PFSK-1 (cell line): Measurements from ENCODE around the gene LOXL1.

ENCODE experiments used
- FOXP2 ChIP-seq: optimal IDR thresholded peaks from 2 replicates; pipeline ENCODE3; 2011; ENCODE audit warnings: borderline replicate concordance, control low read depth, inconsistent platforms; ENCODE audit not compliant: insufficient read depth; ENCODE audit errors: extremely low read length, extremely low read depth
- REST ChIP-seq, 2 experiments: IDR thresholded peaks; 2 replicates each; pipeline versions ENCODE4 v1.6.1 to v1.8.0; 2011 to 2012; ENCODE audit warnings: low read depth in 2 of 2, low read length in 2 of 2, control low read depth in 1 of 2, inconsistent platforms in 1 of 2, mild to moderate bottlenecking in 1 of 2, moderate library complexity in 1 of 2; ENCODE audit not compliant: insufficient read depth in 1 of 2
- SIN3A ChIP-seq: IDR thresholded peaks from 2 replicates; pipeline ENCODE4 v1.6.1; 2012; ENCODE audit warnings: mild to moderate bottlenecking, low read length, moderate library complexity, borderline replicate concordance; ENCODE audit not compliant: insufficient read depth
- TAF1 ChIP-seq: IDR thresholded peaks from 2 replicates; pipeline ENCODE4 v1.6.1; 2012; ENCODE audit warnings: low read length, control low read depth, borderline replicate concordance; ENCODE audit not compliant: insufficient read depth

- TF ChIP-seq TAF1 (no peak), REST (IDR thresholded peaks at IDR 0.05; ENCODE audit: insufficient read depth in 1 of 2, low read depth in 2 of 2, low read length in 2 of 2) (no peak), SIN3A (no peak), FOXP2 (no peak)
These were observed 61.6 kb downstream of the LOXL1 start for GRCh38 chr15:73987681-73988444.
